Measurements from ENCODE around the gene HSPA5.

DNA sequence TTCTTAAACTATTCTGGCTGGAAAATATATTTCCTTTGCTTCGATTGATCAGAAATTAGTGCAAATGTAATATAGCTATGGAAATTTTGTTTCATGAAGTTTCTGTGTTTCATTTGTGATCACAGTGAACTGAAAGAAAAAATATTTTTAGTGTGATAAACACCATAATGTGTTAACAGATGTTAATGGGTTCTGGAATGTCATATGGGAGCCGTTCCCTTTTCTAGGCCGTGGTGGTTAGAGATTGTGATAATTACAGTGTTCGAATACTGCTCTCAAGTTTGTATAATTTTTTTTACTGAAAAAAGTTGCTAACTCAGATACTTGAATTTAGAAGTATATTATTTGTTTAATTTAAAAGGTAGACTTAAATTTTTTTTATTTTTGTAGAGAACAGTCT, 39.8 kb upstream of the HSPA5 start:
- TF ChIP-seq, protein P1, sequence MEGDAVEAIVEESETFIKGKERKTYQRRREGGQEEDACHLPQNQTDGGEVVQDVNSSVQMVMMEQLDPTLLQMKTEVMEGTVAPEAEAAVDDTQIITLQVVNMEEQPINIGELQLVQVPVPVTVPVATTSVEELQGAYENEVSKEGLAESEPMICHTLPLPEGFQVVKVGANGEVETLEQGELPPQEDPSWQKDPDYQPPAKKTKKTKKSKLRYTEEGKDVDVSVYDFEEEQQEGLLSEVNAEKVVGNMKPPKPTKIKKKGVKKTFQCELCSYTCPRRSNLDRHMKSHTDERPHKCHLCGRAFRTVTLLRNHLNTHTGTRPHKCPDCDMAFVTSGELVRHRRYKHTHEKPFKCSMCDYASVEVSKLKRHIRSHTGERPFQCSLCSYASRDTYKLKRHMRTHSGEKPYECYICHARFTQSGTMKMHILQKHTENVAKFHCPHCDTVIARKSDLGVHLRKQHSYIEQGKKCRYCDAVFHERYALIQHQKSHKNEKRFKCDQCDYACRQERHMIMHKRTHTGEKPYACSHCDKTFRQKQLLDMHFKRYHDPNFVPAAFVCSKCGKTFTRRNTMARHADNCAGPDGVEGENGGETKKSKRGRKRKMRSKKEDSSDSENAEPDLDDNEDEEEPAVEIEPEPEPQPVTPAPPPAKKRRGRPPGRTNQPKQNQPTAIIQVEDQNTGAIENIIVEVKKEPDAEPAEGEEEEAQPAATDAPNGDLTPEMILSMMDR (IDR thresholded peaks at IDR 0.05), result no peak
- TF ChIP-seq EP300 (IDR thresholded peaks at IDR 0.05) (no peak), POLR2A (IDR thresholded peaks at IDR 0.05) (no peak)

All from ovary (tissue), 3 donors.